GM18502 (cell line): ENCODE measurements around the gene DNAL4.

Experiments used
- ATAC-seq: cut with Tn5 transposase; IDR thresholded peaks from one replicate; pipeline ENCODE4 v1.9.1; 2021; ENCODE audit warnings: mild to moderate bottlenecking; ENCODE audit not compliant: unreplicated experiment, poor library complexity

DNAL4 gene

DNA sequence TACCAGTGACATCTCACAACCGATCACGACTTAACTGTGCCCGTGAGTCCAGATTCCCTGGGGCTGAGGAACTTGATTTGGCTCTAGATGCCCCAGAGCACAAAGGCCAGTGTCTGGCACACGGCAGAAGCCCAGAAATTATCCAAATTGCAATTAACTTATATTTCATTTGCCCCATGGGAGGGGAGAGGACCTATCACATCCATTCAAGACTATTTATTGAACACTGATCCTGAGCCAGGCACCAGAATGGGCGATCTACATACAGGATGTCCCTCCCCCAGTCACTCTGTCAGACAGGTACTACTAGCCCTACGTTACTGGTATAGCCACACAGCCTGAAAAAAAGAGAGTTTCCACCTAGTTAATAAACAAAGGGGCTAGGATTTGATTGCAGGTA is 5.1 kb downstream of the DNAL4 start:
- no peak for ATAC-seq

GRCh38 chr22:38788021-38788816 is 5.7 kb downstream of the DNAL4 start:
- no peak for ATAC-seq

DNA sequence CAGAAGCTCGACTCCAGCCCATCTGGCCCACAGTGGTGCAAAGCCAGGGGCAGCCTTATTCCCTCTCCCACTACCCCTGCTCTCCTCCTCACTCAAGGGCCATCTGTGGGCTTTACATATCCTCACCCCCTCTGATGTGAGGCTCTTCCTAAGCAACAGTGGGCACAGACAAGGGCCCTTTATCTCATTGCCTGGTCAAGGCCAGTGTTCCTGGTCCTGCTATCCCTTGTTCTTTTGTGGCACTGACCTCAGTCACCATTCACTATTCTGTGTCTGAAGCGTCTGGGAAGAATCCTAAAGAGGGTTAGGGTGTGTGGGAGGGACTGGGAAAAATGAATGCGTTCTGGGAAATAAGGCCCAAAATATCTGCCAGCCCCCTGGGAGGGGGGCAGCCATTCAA is 7.3 kb downstream of the DNAL4 start:
- ATAC-seq, result no peak

GRCh38 chr22:38784856-38785255 is 9.1 kb downstream of the DNAL4 start:
- ATAC-seq, result no peak

DNA sequence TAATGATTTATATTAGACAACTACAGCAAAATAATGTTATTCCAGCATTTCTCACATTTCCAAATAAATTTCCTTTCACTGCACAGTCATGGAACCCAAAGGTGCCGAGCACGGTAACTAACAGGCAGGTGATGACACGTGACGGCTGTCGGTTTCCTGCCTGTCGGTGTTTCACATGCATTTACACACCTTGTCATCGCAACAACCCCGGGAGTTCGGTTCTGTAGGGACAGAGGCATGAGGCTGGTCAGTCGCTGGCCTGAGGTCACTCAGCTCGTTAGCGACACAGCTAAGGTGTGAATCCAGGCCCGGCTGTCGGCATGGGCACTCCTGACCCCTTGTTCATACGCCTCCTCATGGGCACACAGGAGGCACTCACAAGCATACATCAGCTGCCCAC is 9.9 kb downstream of the DNAL4 start:
- no peak for ATAC-seq

DNA sequence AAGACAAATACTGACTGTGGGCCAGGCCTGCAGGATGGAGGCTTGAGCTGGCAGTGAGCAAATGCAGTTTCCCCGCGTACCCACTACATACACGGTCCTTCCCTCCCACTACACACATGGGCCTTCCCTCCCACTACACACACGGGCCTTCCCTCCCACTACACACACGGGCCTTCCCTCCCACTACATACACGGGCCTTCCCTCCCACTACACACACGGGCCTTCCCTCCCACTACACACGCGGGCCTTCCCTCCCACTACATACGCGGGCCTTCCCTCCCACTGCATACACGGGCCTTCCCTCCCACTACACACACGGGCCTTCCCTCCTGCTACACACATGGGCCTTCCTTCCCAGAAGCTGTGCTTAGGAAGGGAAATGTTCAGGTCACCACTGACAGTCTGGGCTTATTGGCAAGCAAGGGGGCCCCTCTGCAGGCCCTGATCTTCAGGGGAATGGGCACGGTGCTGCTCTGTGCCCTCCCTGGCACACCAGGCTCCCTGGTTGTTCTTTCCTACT is 10.8 kb downstream of the DNAL4 start:
- ATAC-seq, result no peak

DNA sequence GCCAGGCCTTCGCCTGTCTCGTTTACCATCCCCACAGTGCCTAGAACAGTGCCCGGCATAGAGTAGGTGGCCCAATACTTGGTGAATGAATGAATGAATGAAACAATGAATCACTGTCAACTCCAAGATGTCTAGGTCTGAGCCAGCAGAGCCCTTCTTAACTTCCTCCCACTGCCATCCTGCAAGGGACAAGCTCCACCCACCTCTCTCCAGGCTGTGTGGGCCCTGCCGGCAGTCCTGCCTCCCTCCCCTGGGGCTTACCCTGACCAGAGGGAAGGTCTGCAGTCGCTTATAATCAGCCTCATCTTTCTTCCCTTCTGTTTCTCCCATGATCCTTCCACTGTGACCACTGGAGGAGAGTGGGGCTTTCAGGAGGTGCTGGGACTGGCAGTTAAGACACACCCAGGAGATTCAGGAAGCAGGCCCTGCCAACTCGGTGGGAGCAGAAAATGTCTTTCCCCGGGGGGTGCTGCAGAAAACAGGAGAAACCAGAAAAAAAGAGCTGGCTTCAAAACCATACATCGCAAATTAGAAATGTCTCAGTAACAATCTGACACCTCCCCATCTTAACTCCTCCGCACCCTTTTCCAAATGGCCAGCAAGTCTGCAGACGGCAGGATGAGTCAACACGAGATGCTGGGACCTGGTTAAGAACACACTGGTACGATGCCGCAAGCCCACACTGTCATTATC is 11.4 kb downstream of the DNAL4 start:
- ATAC-seq, result no peak

- ATAC-seq, result no peak
Observed at GRCh38 chr22:38781033-38781432, 12.9 kb downstream of the DNAL4 start.

- ATAC-seq, result no peak
Observed at GRCh38 chr22:38777087-38777671, 16.8 kb downstream of the DNAL4 start.

- ATAC-seq, result no peak
Observed at GRCh38 chr22:38776086-38776485, 17.9 kb downstream of the DNAL4 start.

DNA sequence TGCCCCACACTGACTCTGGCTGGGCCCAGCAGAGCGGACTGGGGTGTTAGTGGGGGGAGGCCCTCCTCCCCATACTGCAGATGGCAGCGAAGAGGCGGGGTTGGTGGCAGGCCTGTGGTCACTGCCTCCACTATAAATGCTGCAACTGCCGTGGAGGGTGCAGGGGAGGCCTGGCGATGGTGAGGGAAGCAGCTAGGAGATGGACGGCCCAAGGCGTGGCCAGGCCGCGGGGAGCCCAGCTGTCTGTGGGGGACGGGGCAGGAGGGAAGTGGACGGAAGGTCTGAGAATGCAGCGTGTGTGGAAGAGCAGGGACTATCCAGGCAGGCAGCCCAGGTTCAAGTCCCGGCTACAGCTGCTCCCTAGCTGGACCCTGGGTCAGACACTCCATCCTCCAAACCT is 18.3 kb downstream of the DNAL4 start:
- no peak for ATAC-seq

DNA sequence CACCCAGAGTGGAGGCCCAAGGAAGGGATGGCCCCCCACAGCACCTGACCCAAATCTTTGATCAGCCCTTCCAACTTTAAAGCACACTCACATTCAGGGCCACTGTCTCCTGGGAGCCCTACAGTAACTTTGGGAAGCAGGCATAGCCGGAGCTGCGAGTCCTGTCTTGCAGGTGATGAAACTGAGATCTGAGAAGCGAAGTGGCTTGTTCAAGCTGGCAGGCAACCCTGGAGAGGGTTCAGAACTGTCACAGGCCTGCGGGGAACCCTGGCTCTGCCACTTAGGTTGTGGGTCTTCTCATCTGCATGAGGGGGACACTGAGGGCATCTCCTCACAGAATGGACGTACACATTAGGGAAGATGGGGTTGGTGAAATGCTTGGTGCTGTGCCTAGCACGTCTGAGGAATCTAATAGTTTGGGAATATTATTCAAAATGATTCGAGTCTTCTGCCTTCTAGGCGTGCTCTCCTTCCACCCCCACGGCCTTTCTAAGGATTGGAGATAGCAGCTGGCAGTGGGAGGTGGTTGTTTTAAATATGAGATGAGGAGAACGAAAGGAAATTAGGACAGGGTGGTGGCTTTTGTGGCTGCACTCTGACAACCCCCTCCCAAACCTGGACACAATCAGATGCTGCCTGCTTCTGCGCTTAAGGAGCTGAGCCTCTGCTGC is 19.3 kb downstream of the DNAL4 start:
- ATAC-seq, result no peak

- ATAC-seq, result no peak
Observed at GRCh38 chr22:38773363-38773946, 20.5 kb downstream of the DNAL4 start.

DNA sequence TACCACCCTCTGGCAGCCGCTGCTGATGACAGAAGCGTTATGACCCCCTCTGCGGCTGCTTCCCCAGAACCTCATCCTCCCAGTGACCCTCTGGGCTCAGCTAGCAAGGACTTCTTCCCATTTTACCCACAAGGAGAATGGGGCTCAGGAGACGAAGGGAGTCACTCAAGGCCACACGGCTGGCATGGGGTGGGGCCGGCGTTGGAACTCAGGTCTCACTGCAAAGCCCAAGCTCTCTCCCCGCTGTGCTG is 21.4 kb downstream of the DNAL4 start:
- ATAC-seq, result no peak

- no peak for ATAC-seq
Observed at GRCh38 chr22:38770257-38770949, 23.5 kb downstream of the DNAL4 start.

DNA sequence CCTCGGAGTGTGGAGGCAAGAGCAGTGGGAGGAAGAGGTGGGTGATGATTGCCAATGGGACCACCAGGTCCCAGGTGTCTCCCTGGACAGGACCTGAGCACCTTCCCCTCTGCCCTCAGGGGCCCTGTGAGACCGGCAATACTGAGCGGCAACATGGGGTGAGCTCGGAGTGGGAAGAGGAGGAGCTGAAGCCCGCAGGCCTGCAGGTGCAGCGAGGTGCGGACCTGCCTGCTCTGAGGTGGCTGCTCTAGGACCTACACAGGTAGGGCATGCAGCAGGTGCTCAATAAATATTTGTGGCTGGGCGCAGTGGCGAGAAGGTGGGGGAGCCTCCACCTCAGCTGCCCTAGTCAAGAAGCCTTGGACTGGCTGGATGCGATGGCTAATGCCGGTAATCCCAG is 25.9 kb downstream of the DNAL4 start:
- no peak for ATAC-seq

DNA sequence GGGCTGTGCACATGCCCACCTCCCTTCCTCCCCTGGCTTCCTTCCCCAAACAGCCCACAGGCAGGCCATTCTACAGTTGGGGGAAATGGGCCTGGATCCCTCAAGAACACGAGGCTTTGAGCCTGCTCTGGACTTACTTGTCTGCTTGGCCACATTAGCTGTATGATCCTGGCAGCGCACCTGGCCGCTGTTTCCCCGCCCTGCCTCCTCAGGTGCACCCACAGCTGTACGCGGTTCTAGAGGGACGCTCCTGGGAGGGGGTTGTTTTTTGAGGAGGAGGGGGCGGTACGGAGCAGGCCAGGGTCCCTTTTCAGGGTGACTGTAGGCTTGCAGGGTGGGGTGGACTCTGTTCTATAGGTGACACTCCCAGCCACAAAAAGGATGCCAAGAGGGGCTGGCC is 26.6 kb downstream of the DNAL4 start:
- no peak for ATAC-seq

DNA sequence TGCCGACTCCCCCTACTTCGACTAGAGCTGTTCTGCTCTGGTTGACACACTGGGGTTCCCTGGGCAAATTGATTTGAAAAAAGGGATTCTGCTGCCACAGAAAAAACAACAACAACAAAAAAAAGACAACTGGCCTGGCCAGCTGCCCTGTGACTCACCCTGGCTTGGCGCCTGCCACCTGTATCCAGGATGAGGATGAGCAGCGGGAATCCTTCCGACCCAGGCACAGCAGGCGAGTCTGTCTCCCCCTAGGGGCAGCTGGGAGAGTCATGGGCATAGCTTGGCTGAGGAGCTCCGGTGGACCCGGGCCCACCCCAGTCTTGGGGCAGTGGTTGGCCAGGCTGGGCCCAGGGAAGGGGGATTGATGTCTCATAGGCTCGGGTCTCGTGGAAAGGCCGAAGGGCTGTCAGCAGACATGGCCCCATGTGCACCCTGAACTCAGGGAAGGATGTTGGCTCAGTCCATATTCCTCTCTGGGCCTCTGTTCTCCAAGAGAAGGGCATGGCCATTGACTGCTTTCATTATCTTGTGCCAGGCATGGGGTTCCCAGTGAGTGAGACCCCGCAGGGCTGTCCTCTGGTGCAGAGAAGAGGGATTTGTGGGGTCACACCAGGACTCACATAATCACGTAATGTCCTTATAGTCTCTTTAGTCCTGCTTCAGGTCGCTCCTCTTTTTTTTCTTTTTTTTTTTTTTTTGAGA is 27.7 kb downstream of the DNAL4 start:
- no peak for ATAC-seq

- ATAC-seq, result no peak
Observed at GRCh38 chr22:38762551-38762983, 31.4 kb downstream of the DNAL4 start.
